IPS-18c (cell line): ENCODE data around the gene NF1.
"Not testable (repeated sequence)": the region's sequence is repeated elsewhere in the genome, so short reads cannot be mapped to it uniquely, and the experiment has no call there.

Experiments used
- H3K4me3 ChIP-seq: 2 replicates; pipeline ENCODE4 v1.7.0; 2013; ENCODE audit warnings: low read depth, mild to moderate bottlenecking, low read length, moderate library complexity; ENCODE audit not compliant: insufficient read depth
- H3K9me3 ChIP-seq: one replicate; pipeline ENCODE4 v1.6.1; 2013; ENCODE audit warnings: mild to moderate bottlenecking, low read length, moderate library complexity; ENCODE audit not compliant: control insufficient read depth, insufficient read depth

NF1 gene

GRCh38 chr17:31314782-31315100, 220.0 kb downstream of the NF1 start:
- H3K4me3 ChIP-seq, result no peak overlapping the region
- no peaks in the 10 kb centered on the region for H3K9me3 ChIP-seq

GRCh38 chr17:31318298-31318801, 223.6 kb downstream of the NF1 start:
- Histone ChIP-seq H3K4me3 (no peak overlapping the region), H3K9me3 (no peaks in the 10 kb centered on the region)

DNA sequence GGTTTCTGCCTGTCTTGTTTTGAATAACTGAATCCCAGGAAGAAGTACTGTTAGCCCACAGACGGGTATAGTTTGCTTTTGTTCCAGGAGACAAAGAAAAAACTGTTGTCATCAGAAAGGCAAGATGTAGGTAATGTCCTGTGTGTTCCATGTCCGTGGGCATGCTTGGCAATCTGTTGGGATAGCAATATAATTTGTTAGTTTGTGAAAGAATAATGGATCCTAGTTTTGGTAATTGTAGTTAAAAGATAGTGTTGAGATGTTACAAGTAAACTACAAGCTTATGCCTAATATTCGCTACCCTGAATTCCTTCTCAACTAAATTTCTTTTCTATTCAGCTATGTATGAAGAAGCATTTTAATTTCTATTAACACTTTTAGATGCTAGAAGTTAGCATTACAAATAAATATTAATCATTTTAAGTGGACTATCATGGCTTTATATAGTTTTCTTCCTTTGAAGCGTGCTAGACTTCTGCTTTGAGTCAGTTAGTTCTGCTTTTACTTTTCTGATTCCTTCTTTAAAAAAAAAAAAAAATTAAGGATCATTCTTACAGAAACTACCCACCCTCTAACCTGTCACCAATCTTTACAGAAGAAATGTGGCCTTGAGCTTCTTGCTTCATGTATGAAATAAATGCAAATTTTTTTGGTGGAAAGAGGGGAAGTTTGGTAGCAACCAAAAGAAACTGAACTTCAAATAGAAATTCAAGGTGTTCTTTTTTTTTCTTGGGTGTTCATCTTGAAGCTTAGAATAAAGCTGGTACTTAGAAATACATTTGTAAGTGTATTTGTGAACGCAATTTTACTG, 224.3 kb downstream of the NF1 start:
- no peak overlapping the region for H3K4me3 ChIP-seq
- H3K9me3 ChIP-seq, result no peaks in the 10 kb centered on the region

DNA sequence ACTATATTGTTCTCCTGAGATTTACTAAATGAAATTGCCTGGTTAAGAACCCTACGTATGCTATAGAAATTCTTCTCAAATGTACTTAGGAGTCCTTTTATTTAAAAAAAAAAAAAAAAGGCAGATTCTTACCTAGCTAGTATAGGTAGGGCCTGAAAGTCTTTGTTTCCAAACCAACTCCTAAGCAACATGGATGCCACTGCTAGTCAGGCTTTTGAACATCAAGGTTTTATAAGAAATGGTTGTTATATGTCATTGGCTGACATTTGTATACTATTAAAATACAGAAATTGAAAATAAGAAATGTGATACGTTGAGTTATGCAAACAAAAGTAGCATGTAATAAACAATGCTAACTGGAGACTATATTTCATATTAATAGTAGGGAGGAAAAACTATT, 225.5 kb downstream of the NF1 start:
- Histone ChIP-seq H3K9me3 (no peaks in the 10 kb centered on the region), H3K4me3 (no peak overlapping the region)

DNA sequence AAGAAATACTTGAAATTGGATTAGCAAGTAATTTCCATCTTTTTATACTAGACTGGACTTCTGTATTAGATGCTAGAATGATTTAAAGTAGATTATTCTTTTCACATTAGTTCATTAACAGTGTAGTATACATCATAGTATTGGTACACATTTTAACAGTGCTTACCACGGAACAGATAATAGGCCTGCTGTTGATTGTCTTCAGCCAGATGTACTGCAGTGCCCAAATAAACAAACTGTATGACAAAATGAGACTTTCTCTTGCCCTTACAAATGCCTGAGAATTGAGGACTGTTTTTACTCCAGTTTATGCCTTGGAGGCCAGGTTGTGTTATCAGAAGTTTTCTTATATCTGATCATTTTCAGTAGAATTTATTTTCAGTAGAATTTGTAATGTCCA, 226.0 kb downstream of the NF1 start:
- no peak overlapping the region for H3K4me3 ChIP-seq
- no peaks in the 10 kb centered on the region for H3K9me3 ChIP-seq

GRCh38 chr17:31321481-31321880, 226.7 kb downstream of the NF1 start, which contains the start of gene EVI2A:
EVI2A (minus strand) TSS chr17:31321622; CDS start chr17:31319013, 2,609 bp downstream.
- Histone ChIP-seq H3K4me3 (no peak within 1 kb of the TSS), H3K9me3 (no peaks in the 10 kb centered on the region)

- H3K9me3 ChIP-seq, result no peaks in the 10 kb centered on the region
- no peak overlapping the region for H3K4me3 ChIP-seq
Measured at GRCh38 chr17:31321966-31322365, 227.2 kb downstream of the NF1 start.

DNA sequence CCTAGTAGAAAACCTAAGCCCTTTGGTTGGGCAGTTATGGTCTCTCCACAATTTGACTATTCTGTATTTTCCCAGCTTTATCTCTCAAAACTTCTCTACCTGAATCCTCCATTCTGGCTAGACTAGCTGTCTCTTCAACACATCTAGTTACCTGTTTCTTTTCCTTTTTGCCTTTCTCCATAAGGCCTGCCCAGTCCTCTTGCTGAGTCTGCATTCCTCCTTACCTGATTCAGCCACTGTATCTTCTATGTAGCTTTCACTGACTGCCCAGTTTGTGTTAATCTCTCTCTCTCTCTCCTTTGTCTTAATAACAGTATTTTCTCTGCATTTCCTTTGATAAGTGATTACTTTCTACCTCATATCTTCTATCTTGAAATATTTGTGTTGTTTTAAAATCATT, 228.8 kb downstream of the NF1 start:
- no peaks in the 10 kb centered on the region for H3K9me3 ChIP-seq
- H3K4me3 ChIP-seq, result no peak overlapping the region

- no peak overlapping the region for H3K4me3 ChIP-seq
- H3K9me3 ChIP-seq, result no peaks in the 10 kb centered on the region
Measured at GRCh38 chr17:31327534-31328159, 232.9 kb downstream of the NF1 start.

DNA sequence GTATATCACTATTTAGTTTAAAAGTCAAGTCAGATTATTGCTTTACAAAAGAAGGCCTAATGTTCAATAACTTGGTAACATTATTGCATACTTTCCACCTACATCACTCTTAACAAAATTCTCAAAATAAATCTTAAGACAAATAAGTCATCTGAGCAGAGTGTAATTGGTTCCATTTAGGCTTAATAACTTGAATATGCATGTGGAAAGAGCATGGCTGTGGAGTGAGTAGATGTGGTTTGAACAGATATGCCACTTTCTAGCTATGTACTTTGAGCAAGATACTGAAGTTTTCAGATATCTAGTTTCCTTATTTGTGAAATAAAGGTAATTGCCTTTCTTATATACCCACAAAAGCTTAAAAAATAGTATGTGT, 233.4 kb downstream of the NF1 start:
- Histone ChIP-seq H3K9me3 (no peaks in the 10 kb centered on the region), H3K4me3 (no peak overlapping the region)

- Histone ChIP-seq H3K9me3 (no peaks in the 10 kb centered on the region), H3K4me3 (no peak overlapping the region)
Measured at GRCh38 chr17:31329221-31329620, 234.4 kb downstream of the NF1 start.

- H3K4me3 ChIP-seq, result no peak overlapping the region
- no peaks in the 10 kb centered on the region for H3K9me3 ChIP-seq
Measured at GRCh38 chr17:31339906-31340661, 245.3 kb downstream of the NF1 start.

DNA sequence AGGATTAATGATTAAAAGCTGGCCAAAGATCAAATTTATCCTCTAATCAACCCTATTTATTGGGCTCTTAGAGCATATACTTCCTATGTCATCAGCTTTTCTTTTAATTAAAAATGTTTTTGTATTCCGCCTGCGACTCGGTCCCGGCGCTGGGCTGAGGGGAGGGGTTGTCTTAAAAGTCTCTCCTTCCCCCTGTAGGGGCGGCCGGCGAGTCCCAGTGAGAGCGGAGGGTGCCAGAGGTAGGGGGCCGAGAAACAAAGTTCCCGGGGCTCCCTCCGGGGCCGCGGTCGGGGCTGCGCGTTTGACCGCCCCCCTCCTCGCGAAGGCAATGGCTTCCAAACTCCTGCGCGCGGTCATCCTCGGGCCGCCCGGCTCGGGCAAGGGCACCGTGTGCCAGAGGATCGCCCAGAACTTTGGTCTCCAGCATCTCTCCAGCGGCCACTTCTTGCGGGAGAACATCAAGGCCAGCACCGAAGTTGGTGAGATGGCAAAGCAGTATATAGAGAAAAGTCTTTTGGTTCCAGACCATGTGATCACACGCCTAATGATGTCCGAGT, 250.5 kb downstream of the NF1 start:
- H3K4me3 ChIP-seq, H3K9me3 ChIP-seq: not testable (repeated sequence)

DNA sequence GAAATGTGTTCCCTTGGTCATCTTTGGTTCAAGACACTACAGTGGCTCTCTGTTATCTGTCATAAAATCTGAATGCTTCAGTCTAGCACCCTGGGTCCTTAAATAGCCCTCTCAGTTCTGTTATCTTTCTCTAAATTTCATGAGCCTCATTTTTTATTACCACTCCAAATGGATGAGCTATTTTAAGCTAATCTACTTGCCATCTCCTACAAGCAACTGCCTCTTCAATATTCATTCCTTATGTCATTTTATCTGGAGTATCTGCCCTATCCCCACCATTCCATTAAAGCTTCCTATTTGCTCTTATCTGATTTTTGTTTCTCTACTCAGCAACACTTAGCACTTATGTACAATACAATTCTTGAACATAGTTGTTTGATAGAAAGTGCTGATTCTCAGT, 254.7 kb downstream of the NF1 start:
- H3K4me3 ChIP-seq, result no peak overlapping the region
- no peaks in the 10 kb centered on the region for H3K9me3 ChIP-seq

DNA sequence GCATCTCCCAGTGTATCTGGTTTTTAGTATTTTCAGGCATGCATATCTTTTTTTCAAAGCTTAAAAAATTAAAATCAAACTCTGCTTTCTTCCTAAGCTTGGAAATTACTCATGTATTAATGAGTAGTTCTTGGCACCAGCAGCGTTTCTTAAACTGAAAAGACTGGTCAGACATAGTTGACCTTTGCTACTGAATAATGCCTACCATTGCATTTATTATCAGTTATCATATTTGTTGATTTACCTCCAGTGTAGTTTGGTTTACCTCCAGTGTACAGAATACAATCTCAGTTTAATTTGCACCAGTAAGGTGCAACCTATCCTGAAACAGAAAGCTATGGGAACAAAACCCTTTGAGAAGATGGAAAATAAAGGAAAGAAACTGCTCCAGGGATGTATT, 261.2 kb downstream of the NF1 start:
- no peak overlapping the region for H3K4me3 ChIP-seq
- no peaks in the 10 kb centered on the region for H3K9me3 ChIP-seq

- Histone ChIP-seq H3K9me3 (no peaks in the 10 kb centered on the region), H3K4me3 (no peak overlapping the region)
Measured at GRCh38 chr17:31357091-31357490, 262.3 kb downstream of the NF1 start.

GRCh38 chr17:31357839-31358394, 263.1 kb downstream of the NF1 start:
- Histone ChIP-seq H3K4me3 (no peak overlapping the region), H3K9me3 (no peaks in the 10 kb centered on the region)
